ENCODE data around the gene SERPINH1.

The SERPINH1 gene

DNA sequence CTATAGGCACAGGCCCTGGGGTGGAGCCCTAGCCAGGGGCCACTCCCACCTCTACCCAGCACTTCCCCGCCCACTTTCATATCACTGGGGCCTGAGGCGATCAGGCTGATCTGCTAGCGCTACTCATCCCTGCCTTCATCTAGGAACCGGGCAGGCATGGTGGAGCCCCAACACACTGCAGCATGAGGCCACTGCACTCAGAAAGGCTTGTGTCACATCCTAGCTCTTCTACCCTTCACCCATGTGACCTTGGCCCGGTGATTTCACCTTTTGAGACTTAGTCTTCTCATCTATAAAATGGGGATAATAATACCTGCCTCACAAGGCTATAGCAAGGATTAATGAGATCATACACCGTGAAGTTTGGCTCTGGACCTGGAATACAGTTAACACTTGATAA is 18.2 kb upstream of the SERPINH1 start:
- no peaks in the 10 kb centered on the region for H3K36me3 ChIP-seq (ENCODE audit: control insufficient read depth, insufficient read depth, low read length)
- no peak overlapping the region for H3K27ac ChIP-seq (ENCODE audit: low read depth, low read length, severe bottlenecking)
- H3K9me3 ChIP-seq (ENCODE audit: control insufficient read depth, low read length): no peaks in the 10 kb centered on the region
- WGBS, 2 experiments (ENCODE audit: insufficient coverage in 2 of 2): 97 to 100% methylated on average over 3 to 6 of the region's 6 CpGs
- peaks cover 6% of the 10 kb centered on the region for H3K4me1 ChIP-seq (ENCODE audit: control insufficient read depth, insufficient read depth, low read length, poor library complexity, severe bottlenecking)
- no peak overlapping the region for H3K4me3 ChIP-seq (ENCODE audit: extremely low read depth, insufficient read depth, low read length, poor library complexity, severe bottlenecking)

DNA sequence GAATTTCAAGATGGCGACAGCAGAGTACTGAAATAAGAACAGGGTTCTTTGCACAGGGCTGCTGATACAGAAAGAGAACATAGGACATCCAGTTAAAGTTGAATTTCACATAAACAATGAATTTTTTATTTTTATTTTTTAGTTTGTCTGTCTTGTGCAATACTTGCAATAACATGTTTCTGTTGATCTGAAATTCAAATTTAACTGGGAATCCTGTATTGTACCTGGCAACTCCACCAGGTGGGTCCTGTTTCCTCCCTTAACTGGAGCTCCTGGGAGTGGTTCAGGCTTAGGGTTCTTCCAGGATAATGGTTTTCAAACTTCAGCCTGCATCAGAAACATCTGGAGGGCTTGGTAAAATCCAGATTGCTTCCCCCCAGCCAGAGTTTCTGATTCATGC is 14.9 kb upstream of the SERPINH1 start:
- WGBS, 2 experiments (ENCODE audit: insufficient coverage in 2 of 2): 100% methylated on average over 1 of the region's 1 CpG; no CpG with 5 or more reads in 1 of the 2 experiments
- H3K27ac ChIP-seq (ENCODE audit: low read depth, low read length, severe bottlenecking): no peak overlapping the region

DNA sequence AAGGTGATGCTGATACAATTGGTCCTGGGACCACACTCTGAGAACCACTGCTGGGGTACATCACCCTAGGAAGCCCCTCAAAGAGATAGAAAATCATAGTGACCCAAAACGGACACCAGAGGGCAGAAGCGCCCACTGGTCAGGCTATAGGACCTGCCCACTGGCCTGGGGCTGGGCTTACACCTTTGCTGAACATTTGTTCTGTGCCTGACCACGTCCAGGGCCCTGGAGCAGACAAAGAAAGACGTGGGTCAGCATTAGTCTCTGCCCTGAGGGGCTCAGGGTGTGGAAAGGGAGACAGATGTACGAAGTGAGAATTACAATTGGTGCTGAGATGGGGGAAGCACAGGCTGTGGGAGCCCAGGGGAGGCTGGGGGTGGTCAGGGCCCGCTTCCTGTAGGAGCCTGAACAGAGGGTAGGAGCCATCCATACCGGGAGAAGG is 14.4 kb upstream of the SERPINH1 start:
- Histone ChIP-seq H3K9me3 (ENCODE audit: control insufficient read depth, low read length) (peaks cover 5% of the 10 kb centered on the region), H3K4me1 (ENCODE audit: control insufficient read depth, insufficient read depth, low read length, poor library complexity, severe bottlenecking) (peaks cover 6% of the 10 kb centered on the region), H3K27ac (ENCODE audit: low read depth, low read length, severe bottlenecking) (peak overlapping the region; percentile 37), H3K36me3 (ENCODE audit: control insufficient read depth, insufficient read depth, low read length) (no peaks in the 10 kb centered on the region), H3K4me3 (ENCODE audit: extremely low read depth, insufficient read depth, low read length, poor library complexity, severe bottlenecking) (no peak overlapping the region)
- WGBS, 2 experiments (ENCODE audit: insufficient coverage in 2 of 2): 14 to 19% methylated on average over 7 of the region's 7 CpGs

More for the DNA sequence above, 14.9 kb upstream of the SERPINH1 start:
- Histone ChIP-seq H3K4me3 (ENCODE audit: extremely low read depth, insufficient read depth, low read length, poor library complexity, severe bottlenecking) (no peak overlapping the region), H3K9me3 (ENCODE audit: control insufficient read depth, low read length) (peaks cover 5% of the 10 kb centered on the region), H3K4me1 (ENCODE audit: control insufficient read depth, insufficient read depth, low read length, poor library complexity, severe bottlenecking) (peaks cover 6% of the 10 kb centered on the region), H3K36me3 (ENCODE audit: control insufficient read depth, insufficient read depth, low read length) (no peaks in the 10 kb centered on the region)

DNA sequence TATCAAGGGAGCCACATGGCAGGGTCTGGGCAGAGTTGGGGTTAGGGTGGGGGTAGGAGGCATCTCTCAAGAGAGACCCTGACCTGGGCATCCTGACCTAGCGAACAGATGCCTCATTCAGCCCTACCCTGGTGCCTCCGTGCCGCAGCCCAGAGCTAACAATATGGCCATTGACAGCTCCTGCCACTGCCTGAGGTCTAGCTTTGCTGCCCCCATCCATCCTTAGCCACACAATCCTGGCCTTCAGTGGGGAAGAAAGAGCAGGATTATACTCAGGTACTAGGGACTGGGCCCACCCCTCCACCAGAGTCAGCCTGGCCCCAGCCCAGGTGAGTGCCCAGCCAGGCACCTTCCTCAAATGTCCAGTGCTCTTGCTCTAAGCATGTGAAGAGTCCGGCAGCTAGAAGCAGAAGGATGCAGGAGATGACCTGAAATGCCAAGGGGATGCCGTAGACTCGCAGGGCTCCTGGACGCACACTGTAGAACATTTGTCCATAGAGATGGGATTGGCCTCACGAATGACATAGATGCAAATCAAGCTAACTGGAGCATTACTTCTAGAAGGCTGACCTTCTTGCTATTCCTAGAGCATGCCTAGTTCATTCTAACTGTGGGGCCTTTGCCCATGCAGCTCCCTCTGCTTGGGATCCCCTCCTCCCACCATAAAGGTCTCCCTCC is 13.3 kb upstream of the SERPINH1 start:
- Histone ChIP-seq H3K9me3 (ENCODE audit: control insufficient read depth, low read length) (peaks cover 5% of the 10 kb centered on the region), H3K27ac (ENCODE audit: low read depth, low read length, severe bottlenecking) (no peak overlapping the region), H3K4me3 (ENCODE audit: extremely low read depth, insufficient read depth, low read length, poor library complexity, severe bottlenecking) (no peak overlapping the region), H3K36me3 (ENCODE audit: control insufficient read depth, insufficient read depth, low read length) (no peaks in the 10 kb centered on the region), H3K4me1 (ENCODE audit: control insufficient read depth, insufficient read depth, low read length, poor library complexity, severe bottlenecking) (peaks cover 13% of the 10 kb centered on the region)
- WGBS, 2 experiments (ENCODE audit: insufficient coverage in 2 of 2): 96 to 100% methylated on average over 6 to 8 of the region's 8 CpGs

DNA sequence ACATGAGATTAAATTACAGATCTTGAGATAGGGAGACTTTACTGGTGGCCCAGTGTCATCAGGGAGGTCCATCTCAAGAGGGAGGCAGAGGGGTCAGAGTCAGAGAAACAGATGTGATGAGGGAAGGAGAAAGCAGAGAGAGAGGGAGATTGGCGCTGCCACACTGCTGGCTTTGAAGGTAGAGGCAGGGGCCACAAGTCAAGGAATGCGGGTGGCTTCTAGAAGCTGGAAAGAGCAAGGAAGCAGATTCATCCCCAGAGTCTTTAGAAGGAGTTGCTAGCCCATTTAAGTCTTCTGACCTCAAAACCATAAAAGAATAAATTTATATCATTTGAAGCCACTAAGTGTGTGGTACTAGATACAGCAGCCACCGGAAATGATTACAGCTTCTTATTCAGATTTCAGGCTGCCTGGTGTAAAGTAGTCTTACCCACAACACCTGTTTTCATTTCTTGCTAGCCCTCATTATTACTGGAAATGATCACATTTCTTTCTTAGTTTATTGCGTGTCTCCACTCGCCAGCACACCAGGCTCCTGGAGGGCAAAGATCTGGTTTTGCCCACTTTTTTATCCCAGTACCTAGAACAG is 12.6 kb upstream of the SERPINH1 start:
- H3K9me3 ChIP-seq (ENCODE audit: control insufficient read depth, low read length): peaks cover 5% of the 10 kb centered on the region
- no peak overlapping the region for H3K4me3 ChIP-seq (ENCODE audit: extremely low read depth, insufficient read depth, low read length, poor library complexity, severe bottlenecking)
- H3K4me1 ChIP-seq (ENCODE audit: control insufficient read depth, insufficient read depth, low read length, poor library complexity, severe bottlenecking): peaks cover 17% of the 10 kb centered on the region
- H3K27ac ChIP-seq (ENCODE audit: low read depth, low read length, severe bottlenecking): no peak overlapping the region
- WGBS, 2 experiments (ENCODE audit: insufficient coverage in 2 of 2): 96 to 100% methylated on average over 4 to 5 of the region's 5 CpGs
- no peaks in the 10 kb centered on the region for H3K36me3 ChIP-seq (ENCODE audit: control insufficient read depth, insufficient read depth, low read length)

DNA sequence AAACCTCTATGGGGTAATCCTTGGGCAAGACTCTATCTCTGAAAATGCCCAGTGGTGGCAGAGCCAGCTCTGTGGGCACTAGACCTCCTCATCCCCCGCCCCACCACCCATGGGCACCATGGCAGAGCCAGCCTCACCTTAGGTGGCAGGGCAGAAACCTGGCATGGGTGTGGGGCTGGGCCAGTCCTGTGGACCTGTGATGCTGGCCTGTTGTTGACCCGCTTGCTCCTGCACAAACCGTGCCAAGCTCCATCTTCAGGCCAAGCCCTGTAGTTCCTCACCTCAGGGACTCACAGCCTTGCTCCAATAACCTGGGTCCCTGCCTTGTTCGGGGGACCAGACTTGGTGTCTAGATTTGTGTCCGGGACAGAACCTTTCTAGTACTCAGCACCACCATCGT is 8.9 kb upstream of the SERPINH1 start:
- H3K36me3 ChIP-seq (ENCODE audit: control insufficient read depth, insufficient read depth, low read length): no peaks in the 10 kb centered on the region
- peaks cover 5% of the 10 kb centered on the region for H3K9me3 ChIP-seq (ENCODE audit: control insufficient read depth, low read length)
- no peak overlapping the region for H3K4me3 ChIP-seq (ENCODE audit: extremely low read depth, insufficient read depth, low read length, poor library complexity, severe bottlenecking)
- 86 to 94% methylated on average over 3 to 6 of the region's 6 CpGs for WGBS, 2 experiments (ENCODE audit: insufficient coverage in 2 of 2)
- H3K4me1 ChIP-seq (ENCODE audit: control insufficient read depth, insufficient read depth, low read length, poor library complexity, severe bottlenecking): peaks cover 35% of the 10 kb centered on the region
- no peak overlapping the region for H3K27ac ChIP-seq (ENCODE audit: low read depth, low read length, severe bottlenecking)

DNA sequence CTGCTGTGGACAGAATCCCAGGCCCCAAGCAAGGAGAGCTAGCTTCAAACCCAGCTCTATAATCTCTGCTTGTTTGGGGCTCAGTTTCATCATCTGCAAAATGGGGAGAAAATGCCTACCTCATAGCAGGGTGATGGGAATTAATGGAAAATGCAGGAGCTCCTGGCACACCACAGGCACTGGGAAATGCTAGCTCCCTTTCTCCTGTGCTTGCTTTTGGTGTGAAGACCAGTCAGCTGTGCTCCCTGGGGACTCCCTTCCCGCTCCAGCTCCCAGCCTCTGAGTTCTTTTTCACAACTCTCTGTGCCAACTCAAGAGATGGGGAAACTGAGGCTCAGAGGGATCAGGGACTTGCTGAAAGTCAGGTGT is 8.2 kb upstream of the SERPINH1 start:
- no CpG with 5 or more reads among the region's 1 CpG for WGBS, 2 experiments (ENCODE audit: insufficient coverage in 2 of 2)
- peak overlapping the region; percentile 95 for H3K27ac ChIP-seq (ENCODE audit: low read depth, low read length, severe bottlenecking)

DNA sequence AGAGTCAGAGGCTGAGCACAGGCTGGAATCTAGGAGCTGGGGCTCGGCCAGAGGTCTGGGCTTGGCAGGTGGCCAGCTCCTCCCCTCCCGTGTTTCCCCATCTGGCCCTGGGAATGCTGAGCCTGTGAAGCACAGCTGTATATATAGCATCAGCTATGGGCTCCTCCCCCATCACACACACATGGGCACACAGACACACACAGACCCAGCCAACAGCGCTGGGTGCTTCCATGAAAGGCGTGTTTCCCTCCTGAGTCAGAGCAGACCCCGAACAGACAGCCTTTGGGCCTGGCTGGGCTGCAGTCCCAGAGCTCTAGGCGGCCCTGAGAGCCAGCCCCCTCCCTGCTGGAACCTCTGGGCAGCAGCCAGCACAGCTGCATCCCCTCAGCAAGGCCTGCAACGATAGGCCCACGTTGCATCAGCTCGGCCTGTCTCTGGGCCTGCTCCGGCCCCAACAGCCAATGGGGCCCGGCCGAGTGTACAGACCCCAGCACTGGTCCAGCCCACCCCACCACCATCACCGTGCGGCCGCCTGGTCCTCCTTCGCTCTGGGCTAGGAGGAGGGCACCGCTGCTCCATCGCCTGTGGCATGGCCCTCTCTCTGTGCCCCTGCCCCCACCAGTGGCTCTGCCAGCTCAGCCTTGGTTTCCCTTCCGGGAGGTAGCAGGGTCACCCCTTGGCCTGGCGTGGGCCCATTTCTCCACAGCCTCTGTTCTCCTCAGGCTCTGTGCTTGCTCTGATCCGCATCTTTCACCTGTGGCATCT is 7.6 kb upstream of the SERPINH1 start:
- H3K4me3 ChIP-seq (ENCODE audit: extremely low read depth, insufficient read depth, low read length, poor library complexity, severe bottlenecking): no peak overlapping the region
- H3K36me3 ChIP-seq (ENCODE audit: control insufficient read depth, insufficient read depth, low read length): no peaks in the 10 kb centered on the region
- peaks cover 46% of the 10 kb centered on the region for H3K4me1 ChIP-seq (ENCODE audit: control insufficient read depth, insufficient read depth, low read length, poor library complexity, severe bottlenecking)
- 52 to 53% methylated on average over 15 to 21 of the region's 21 CpGs for WGBS, 2 experiments (ENCODE audit: insufficient coverage in 2 of 2)
- peaks cover under 1% of the 10 kb centered on the region for H3K9me3 ChIP-seq (ENCODE audit: control insufficient read depth, low read length)
- H3K27ac ChIP-seq (ENCODE audit: low read depth, low read length, severe bottlenecking): peak overlapping the region; percentile 95

More for the DNA sequence above, 8.2 kb upstream of the SERPINH1 start:
- Histone ChIP-seq H3K4me3 (ENCODE audit: extremely low read depth, insufficient read depth, low read length, poor library complexity, severe bottlenecking) (no peak overlapping the region), H3K4me1 (ENCODE audit: control insufficient read depth, insufficient read depth, low read length, poor library complexity, severe bottlenecking) (peaks cover 42% of the 10 kb centered on the region), H3K9me3 (ENCODE audit: control insufficient read depth, low read length) (peaks cover 5% of the 10 kb centered on the region), H3K36me3 (ENCODE audit: control insufficient read depth, insufficient read depth, low read length) (no peaks in the 10 kb centered on the region)

DNA sequence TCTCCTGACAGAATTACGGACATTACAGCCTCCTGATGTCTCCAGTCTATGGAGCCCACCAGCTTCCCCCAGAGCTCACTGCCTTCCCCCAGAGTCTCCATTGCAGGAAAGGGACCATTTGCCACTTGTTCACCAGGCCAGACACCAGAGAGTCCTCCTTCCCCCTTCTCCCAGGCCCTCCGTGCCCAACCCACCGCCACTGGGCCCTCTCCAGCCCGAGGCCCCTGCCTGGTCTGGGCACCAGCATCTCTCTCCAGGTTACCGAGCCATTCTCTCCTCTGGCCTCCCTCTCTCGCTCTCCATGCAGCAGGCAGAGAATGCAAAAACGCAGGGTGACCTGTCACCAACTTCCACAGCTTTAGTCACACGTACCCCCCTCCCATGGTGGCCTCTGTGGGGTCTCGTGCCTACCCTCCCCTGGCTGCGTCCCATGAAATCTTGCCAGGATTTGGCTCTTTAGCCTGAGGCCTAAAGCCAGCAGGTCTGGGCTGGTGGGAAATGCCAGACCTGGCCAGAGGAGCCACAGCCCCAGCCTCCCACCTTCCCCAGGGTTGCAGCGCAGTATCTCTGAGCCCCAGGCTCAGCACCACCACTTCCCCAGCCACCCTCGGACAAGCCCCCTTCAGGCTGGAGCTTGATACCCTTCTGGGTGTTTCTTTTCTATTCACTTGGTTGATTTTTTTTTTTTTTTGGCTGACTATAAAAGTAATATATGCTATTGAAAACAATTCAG is 6.8 kb upstream of the SERPINH1 start:
- 93 to 99% methylated on average over 9 to 10 of the region's 12 CpGs for WGBS, 2 experiments (ENCODE audit: insufficient coverage in 2 of 2)
- peaks cover 54% of the 10 kb centered on the region for H3K4me1 ChIP-seq (ENCODE audit: control insufficient read depth, insufficient read depth, low read length, poor library complexity, severe bottlenecking)
- peak overlapping the region; percentile 95 for H3K27ac ChIP-seq (ENCODE audit: low read depth, low read length, severe bottlenecking)
- H3K36me3 ChIP-seq (ENCODE audit: control insufficient read depth, insufficient read depth, low read length): no peaks in the 10 kb centered on the region
- H3K4me3 ChIP-seq (ENCODE audit: extremely low read depth, insufficient read depth, low read length, poor library complexity, severe bottlenecking): no peak overlapping the region
- no peaks in the 10 kb centered on the region for H3K9me3 ChIP-seq (ENCODE audit: control insufficient read depth, low read length)

DNA sequence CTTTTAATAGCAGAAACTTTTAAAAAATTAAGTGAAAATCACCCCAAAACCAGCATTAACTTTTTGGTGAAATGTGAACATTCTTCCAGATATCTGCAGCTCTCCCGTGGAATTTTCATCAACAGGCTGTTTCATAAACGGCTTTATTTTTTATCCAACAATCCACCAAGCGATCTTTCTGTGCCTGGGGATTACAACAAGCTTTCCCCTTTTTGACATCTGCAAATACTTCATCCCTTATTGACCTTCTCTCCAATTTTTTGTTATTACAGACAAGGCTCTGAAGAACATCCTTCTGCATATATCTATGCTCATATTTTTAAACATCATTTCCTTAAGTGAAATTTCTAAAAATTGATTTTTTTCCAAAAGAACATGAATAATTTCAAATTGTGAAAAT is 5.8 kb upstream of the SERPINH1 start:
- WGBS, 2 experiments (ENCODE audit: insufficient coverage in 2 of 2): 93 to 96% methylated on average over 3 of the region's 3 CpGs
- Histone ChIP-seq H3K27ac (ENCODE audit: low read depth, low read length, severe bottlenecking) (no peak overlapping the region), H3K36me3 (ENCODE audit: control insufficient read depth, insufficient read depth, low read length) (no peaks in the 10 kb centered on the region), H3K9me3 (ENCODE audit: control insufficient read depth, low read length) (no peaks in the 10 kb centered on the region), H3K4me1 (ENCODE audit: control insufficient read depth, insufficient read depth, low read length, poor library complexity, severe bottlenecking) (peaks cover 65% of the 10 kb centered on the region), H3K4me3 (ENCODE audit: extremely low read depth, insufficient read depth, low read length, poor library complexity, severe bottlenecking) (no peak overlapping the region)
